GM18508 (cell line): ENCODE results near the gene ATP6V1E1.
A peak's percentile ranks its signal among the peaks of the same experiment; 100 is the strongest.
"Not testable (repeated sequence)": the region's sequence is repeated elsewhere in the genome, so short reads cannot be mapped to it uniquely, and the experiment has no call there.

Experiments used
- ATAC-seq: cut with Tn5 transposase; IDR thresholded peaks from one replicate; pipeline ENCODE4 v1.9.1; 2021; ENCODE audit warnings: moderate number of reproducible peaks; ENCODE audit not compliant: insufficient read depth, unreplicated experiment

The ATP6V1E1 gene

DNA sequence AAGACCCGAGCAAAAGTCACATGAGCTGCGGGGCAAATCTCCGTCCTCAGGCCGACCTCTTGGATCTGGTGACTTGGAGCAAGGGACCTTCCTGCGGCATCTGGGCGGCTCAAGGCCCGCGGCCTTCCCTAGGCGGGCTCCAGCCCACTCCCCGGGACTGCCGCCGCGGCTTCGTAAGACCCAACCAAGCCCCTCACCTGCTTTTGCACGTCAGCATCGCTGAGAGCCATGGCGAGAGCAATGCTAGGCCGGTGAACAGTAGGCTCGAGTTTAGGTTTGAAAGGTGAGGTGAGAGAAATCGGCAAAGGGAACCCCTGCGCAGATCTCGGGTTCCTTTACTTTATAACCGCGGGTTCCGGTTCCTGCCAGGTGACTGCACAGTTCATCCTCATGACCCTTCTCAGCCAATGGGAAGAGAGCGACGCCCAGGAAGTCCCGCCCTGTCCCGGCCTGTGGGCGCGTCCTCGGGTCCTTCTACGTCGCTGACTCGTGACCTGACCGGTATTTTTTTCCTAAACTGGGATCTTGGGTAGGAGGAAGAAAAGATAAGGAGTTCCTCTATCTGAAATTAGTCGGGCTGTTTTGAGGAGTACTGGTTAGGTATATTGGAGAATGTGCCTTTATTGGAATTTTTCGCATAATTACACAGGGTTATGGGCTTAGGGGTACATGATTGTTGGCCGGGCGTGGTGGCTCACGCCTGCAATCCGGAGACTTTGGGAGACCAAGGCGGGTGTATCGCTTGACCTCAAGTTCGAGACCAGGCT is at the start of gene ATP6V1E1:
TSS of gene ATP6V1E1 (minus strand) at position 344 of the 767 bp plus-strand sequence. CDS start at position 230, 114 bp downstream.
- ATAC-seq = peak; percentile 94

DNA sequence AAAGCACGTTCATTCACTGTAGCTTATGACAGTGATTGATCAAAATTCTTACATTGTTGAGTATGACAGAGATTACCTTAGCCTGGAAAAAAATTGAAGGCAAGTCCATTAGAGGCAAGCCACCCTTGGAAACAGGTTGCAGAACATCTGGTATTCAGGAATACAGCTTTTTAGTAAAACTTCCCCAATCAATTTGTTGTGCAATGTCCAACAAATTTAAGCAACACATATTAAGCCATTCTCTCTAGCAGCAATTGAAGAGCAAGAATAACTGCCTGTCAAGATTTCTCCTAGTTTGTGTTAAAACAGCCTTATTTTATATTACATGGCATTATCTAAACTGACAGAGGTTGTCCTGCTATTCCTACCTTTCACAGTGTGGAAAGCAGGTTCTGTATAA is 47.0 kb upstream of the ATP6V1E1 start:
- ATAC-seq = no peak

DNA sequence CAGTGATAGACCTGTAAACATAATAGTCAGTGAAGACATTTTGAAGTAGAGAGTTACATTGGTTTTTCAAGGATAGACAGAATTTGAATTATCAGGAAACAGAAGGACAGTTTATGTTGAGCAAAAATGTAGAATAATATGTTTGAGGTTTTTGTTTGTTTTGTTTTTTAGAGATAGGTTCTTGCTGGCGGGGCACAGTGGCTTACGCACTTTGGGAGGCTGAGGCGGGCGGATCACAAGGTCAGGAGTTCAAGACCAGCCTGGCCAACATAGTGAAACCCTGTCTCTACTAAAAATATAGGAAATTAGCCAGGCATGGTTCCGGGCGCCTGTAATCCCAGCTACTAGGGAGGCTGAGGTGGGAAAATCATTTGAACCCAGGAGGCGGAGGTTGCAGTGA is 45.6 kb upstream of the ATP6V1E1 start:
- ATAC-seq = no peak

DNA sequence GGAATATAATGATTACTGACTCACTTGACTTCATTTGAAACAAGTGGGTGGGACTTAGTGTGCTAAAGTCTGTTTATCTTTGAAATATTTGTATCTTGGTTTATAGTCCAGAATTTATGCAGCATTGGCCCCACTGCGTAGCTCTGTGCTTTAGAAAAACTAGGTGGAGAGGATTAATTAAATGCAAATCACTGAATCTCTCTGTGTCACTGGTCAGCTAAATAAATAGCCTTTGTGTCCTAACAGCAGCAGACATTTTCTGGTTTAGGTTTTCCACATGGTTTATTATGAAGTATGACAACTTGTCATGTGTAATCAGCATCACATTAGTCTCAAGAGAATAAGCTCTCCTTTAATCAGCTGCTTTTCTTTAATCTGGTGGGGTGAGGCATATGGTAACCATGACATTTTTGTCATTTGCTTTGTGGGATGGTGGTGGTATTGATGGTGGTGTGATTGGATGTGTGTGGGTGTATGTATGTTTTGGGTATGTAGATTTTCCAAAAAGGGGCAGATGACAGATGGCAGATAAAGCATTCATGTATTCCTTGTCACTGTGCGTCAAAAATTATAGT is 44.0 kb upstream of the ATP6V1E1 start:
- no peak for ATAC-seq

DNA sequence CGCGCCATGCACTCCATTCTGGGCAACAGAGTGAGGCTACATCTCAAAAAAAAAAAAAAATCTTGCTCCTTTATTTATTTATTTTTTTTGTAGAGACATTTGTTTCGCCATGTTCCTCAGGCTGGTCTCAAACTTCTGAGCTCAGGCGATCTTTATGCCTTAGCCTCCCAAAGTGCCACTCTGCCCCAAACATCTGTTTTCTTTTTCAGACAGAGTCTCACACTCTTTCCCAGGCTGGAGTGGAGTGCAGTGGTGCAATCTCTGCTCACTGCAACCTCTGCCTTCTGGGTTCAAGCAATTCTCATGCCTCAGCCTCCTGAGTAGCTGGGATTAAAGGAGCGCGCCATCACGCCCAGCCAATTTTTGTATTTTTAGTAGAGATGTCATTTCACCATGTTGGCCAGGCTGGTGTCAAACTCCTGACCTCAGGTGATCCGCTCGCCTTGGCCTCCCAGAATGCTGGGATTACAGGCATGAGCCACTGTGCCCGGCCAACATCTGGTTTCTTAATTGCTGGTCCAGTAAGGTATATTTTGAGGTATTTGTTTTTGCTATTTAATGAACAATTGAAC is 43.1 kb upstream of the ATP6V1E1 start:
- ATAC-seq = not testable (repeated sequence)

DNA sequence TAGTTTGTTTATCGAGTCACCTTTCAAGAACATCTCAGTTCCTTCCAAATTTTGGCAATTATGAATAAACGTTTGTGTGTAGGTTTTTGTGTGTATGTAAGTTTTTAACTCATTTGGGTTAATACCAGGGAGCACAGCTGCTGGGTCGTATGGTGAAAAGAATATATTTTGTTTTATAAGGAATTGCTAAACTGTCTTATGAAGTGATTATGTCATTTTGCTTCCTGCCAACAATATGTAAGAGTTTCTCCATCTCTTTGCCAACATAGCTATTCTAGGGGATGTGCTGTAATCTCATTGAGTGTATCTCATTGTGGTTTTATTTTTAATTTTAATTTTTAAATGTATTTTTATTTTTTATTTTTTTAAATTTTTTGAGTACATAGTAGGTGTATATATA is 37.3 kb upstream of the ATP6V1E1 start:
- no peak for ATAC-seq

DNA sequence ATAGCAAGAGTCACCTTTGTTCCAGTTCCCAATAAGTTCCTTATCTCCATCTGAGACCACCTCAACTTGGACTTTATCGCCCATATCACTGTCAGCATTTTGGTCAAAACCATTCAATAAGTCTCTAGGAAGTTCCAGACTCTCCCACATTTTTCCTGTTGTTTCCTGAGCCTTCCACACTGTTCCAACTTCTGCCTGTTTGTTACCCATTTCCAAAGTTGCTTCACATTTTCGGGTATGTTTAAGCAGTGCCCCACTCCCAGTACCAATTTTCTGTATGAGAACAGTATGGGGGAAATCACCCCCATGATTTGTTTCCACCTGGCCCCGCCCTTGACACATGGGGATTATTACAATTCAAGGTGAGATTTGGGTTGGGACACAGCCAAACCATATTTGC is 36.7 kb upstream of the ATP6V1E1 start:
- no peak for ATAC-seq

DNA sequence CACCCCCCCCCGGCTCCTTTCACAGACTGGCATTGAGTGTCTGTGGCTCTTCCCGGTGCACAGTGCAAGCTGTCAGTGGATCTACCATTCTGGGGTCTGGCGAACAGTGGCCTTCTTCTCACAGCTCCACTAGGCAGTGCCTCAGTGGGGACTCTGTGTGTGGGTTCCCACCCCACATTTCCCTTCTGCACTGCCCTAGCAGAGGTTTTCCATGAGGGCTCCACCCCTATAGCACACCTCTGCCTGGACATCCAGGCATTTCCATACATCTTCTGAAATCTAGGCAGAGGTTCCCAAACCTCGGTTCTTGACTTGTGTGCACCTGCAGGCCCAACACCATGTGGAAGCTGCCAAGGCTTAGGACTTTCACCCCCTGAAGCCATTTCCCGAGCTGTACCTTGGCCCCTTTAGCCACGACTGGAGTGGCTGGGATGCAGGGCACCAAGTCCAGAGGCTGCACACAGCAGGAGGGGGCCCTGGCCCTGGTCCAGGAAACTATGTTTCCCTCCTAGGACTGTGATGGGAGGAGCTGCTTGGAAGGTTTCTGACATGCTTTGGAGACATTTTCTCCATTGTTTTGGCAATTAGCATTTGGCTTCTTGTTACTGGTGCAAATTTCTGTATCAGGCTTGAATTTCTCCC is 36.0 kb upstream of the ATP6V1E1 start:
- ATAC-seq = no peak

DNA sequence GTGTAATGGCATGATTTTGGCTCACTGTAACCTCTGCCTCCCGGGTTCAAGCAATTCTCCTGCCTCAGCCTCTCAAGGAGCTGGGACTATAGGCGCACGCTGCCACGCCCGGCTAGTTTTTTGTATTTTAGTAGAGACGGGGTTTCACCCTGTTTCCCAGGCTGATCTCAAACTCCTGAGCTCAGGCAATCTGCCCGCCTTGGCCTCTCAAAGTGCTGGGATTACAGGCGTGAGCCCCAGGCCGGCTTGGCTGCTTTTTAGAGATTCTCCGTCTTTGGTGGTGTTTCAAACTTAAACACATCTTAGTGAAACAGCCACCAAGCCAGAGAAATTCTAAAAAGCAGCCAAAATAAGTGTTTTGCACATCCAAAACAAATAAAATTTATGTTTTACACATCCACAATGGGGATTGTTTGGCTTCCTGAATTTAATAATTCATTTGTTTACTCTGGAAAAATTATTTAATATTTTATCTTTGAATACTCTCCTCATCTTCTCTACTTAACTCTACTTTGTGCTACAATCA is 28.4 kb upstream of the ATP6V1E1 start:
- no peak for ATAC-seq

DNA sequence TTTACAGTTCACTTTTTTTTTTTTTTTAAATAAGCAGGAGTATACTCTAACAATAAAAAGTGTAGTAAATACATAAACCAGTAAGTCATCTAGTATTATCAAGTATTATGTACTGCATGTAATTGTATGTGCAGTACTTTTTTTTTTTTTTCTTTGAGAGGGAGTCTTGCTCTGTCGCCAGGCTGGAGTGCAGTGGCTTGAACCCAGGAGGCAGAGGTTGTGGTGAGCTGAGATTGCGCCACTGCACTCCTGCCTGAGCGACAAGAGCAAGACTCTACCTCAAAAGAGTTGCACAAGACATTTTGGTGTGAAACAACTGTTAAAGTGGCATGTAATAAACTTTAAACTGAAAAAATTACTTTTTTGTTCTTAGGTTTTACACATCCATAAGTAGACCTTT is 26.7 kb upstream of the ATP6V1E1 start:
- ATAC-seq = no peak

DNA sequence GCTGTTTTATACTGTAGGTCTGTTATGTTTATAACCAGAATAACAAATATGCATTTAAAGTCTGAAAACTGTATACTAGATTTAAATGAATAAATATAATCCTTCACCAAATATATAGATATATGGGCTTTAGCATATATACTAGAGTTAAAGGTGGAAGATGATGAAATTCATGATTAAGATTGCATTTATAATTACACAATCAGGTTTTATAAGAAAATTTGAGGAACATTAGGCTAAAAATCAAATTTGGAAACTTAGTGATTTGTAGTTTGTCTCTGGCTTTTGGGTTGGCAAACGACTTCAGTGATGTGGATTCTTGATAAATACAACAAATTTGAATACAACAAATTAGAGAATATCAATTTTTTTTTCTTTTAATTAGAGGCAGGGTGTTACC is 20.0 kb upstream of the ATP6V1E1 start:
- ATAC-seq = no peak

DNA sequence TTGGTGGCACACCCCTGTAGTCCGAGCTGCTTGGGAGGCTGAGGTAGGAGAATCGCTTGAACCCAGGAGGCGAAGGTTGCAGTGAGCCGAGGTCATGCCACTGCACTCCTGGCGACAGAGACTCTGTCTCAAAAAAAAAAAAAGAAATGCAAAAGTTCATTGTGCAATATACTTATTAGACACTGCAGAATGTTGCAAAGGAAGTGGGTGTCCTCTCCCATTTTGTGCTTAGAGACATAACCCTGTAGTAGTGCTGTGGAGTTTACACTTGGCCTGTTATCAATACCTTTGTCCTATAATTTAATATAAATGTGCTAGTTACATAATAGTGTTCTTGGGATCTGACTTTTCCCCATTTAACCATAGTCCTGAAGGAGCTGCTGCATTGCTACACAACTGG is 19.4 kb upstream of the ATP6V1E1 start:
- ATAC-seq = no peak

DNA sequence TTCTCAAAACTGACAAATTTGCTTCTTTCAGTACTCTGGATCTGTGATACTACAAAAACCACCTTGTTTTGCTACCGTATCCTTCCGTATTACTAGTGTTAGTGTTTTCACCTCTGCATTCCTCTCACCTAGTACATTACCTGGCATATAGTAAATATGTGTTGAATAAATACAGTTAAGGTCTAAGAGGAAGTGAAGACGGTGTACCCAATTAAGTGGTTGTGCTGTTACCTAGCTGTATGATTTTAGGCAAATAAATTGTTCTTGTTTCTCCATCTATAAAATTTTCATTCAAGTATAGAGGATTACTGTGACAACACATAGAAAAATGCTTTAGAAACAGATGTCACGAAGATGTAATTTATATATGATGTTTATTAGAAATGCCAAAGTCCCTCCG is 18.9 kb upstream of the ATP6V1E1 start:
- no peak for ATAC-seq

DNA sequence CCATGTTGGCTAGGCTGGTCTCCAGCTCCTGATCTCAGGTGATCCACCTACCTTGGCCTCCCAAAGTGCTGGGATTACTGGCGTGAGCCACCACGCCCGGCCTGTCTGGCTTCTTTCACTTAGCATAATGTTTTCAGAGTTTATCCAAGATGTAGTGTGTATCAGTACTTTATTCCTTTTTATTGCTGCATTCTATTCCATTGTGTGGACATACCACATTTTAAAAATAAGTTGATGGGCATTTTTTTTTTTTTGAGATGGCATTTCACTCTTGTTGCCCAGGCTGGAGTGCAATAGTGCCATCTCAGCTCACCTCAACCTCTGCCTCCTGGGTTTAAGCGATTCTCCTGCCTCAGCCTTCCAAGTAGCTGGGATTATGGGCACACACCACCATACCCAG is 13.8 kb upstream of the ATP6V1E1 start:
- not testable (repeated sequence) for ATAC-seq

DNA sequence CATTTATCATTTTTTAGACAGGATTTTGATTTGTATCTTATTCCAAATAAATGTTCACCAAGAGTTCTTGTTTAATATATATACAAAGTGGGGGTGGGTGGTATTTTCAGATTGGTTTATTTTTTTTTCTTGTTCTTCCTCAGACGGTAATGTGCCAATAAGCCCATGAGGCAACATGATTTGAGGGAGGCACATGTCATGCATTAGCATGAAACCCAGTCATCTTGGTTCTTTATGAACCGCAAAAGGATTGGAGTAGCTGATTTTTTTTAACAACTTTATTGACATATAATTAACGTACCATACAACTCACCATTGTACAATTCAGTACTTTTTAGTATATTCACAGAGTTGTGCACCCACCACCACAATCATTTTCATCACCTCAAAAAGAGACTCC is 12.7 kb upstream of the ATP6V1E1 start:
- no peak for ATAC-seq

DNA sequence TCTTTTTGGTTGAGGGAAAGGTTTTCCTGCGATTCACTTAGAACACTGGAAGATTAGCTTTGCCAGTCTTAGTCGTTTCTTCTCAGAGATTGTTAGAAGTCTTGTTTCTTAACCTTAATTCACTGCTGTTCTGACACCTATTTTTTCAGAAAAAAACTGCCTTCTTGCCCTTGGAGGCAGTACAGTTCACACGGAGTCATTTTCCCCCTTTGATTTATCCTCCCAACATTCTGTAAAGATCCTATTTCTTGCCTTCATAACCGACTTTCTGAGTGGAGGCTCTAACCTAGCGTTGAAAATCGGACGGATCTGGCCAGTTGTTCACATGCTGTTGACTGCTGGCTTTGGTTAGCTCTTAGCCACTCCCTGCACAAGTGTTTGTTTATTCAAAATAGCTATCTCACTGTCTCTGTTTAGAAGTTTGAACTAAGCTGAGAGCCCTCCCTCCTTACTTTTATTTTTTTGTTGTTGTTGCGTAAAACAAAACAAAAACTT is 10.7 kb upstream of the ATP6V1E1 start:
- ATAC-seq = no peak

DNA sequence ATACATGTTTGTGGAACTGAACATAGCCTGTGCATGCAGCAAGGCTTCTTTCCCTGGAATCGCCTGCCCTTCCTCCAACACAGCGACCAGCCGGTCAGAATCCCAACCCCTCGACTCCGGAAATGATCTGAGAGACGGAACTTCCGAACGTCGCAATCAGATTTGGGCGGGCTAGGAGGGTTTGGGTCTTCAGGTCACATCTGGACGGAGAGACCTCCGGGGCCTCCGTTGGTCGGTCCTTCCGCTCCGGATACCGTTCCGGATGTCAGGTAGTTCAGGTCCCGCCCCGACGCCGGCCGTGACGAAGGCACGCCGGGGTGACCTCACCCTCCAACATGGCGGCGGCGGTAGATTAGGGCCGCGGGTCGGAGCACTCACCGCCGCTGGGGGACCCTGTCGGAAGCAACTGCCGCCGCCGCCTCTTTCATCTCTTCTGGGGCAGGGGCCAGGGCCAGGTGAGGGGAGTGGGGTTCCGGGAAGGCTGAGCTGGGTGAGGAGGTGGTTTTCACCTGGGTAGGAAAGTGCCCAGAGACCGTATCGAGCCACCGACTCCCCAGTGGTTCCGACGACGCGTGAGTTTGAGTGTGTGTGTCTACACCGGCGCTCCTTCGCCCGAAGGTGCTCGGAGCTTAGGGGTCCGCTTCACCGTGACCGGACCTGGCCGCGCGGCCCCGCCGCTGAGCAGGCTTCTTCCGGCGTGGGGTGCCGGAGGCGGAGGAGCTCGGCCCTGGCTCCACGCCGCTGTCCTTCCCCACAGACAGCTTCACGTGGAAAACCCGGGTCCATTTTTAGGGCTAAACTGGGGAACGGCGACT is 10.1 kb upstream of the ATP6V1E1 start, which contains the start of gene BCL2L13:
TSS of gene BCL2L13 (plus strand) at position 326 of the 815 bp plus-strand sequence. CDS start 16,955 bp downstream, outside the sequence.
- ATAC-seq = peak; percentile 61

DNA sequence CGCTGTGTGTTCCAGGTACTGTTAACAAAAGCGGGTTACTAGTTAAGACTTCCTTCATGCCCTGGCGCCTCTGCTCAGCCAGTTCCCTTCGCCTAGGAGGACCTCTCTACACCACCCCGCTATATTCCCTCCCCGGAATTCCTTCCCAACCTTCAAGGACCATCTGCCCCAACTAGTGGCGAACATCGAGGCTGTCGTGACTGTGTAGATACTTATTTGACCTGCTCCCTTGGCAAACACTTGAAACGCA is 9.6 kb upstream of the ATP6V1E1 start:
- peak; percentile 8 for ATAC-seq

DNA sequence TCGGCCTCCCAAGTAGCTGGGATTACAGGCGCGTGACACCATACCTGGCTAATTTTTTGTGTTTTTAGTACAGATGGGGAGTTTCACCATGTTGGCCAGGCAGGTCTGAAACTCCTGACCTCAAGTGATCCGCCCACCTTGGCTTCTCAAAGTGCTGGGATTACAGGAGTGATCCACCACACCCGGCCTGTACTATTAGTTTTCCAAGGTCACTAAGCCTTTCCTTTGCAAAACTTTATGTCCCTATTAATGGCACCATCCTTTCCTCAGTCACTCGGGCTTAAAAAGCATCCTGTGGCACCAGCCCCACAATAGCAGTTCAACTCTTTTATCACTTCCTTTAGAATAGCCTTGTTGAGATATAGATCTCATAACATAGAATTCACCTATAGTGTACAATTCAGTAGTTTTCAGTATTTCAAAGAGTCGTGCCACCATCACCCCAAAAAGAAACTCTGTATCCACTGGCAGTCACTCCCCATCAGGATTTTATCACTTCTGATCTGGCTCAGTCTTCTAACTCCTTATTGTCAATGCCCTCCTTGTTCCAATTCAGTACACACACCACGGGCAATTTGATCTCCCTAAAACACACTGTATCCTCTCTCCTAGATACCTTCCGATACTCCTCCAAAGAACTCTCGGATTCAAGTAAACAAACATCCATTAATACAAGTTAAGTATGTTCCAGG is 9.1 kb upstream of the ATP6V1E1 start:
- ATAC-seq = no peak

DNA sequence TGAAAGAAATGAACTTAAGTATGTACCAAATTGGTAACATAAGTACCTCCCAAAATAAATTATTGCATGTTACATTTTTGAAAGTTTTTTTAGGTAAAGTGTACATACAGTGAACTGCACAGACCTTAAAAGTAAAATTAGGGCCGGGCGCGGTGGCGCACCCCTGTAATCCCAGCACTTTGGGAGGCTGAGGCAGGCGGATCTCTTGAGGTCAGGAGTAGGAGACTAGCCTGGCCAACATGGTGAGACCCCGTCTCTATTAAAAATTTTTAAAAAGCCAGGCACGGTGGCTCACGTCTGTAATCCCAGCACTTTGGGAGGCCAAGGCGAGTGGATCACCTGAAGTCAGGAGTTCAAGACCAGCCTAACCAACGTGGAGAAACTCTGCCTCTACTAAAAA is 8.3 kb upstream of the ATP6V1E1 start:
- ATAC-seq = not testable (repeated sequence)
